Measurements from ENCODE around the gene APLP2.

The APLP2 gene

DNA sequence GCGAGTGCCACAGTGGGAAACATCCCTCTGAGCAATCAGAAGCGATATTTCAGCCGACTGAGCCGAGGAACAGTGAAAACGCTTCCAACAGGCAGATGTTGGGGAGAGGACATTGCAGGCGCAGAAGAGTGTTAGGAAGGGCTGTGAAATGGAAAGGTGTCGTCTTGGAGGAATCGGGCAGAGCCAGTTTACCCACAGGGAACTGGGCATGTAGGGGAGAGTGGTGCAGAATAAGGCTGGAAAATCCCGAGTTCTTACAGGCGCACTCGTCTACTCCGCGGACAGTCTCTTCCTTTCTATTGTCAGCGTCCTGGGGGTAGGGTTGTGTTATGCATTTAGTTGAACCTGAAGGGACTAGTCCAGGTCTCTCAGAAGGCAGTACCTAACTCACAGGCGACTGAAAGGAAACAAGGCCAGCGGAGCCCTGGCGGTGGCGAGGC is 1.1 kb upstream of the APLP2 start:
- TF ChIP-seq, protein P1, sequence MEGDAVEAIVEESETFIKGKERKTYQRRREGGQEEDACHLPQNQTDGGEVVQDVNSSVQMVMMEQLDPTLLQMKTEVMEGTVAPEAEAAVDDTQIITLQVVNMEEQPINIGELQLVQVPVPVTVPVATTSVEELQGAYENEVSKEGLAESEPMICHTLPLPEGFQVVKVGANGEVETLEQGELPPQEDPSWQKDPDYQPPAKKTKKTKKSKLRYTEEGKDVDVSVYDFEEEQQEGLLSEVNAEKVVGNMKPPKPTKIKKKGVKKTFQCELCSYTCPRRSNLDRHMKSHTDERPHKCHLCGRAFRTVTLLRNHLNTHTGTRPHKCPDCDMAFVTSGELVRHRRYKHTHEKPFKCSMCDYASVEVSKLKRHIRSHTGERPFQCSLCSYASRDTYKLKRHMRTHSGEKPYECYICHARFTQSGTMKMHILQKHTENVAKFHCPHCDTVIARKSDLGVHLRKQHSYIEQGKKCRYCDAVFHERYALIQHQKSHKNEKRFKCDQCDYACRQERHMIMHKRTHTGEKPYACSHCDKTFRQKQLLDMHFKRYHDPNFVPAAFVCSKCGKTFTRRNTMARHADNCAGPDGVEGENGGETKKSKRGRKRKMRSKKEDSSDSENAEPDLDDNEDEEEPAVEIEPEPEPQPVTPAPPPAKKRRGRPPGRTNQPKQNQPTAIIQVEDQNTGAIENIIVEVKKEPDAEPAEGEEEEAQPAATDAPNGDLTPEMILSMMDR (IDR thresholded peaks at IDR 0.05; ENCODE audit: low read depth, low read length), result no peak; the same call in 1 of the 2 replicates
- peak overlapping the region; percentile 76 for H3K4me3 ChIP-seq (ENCODE audit: low read depth, low read length)

DNA sequence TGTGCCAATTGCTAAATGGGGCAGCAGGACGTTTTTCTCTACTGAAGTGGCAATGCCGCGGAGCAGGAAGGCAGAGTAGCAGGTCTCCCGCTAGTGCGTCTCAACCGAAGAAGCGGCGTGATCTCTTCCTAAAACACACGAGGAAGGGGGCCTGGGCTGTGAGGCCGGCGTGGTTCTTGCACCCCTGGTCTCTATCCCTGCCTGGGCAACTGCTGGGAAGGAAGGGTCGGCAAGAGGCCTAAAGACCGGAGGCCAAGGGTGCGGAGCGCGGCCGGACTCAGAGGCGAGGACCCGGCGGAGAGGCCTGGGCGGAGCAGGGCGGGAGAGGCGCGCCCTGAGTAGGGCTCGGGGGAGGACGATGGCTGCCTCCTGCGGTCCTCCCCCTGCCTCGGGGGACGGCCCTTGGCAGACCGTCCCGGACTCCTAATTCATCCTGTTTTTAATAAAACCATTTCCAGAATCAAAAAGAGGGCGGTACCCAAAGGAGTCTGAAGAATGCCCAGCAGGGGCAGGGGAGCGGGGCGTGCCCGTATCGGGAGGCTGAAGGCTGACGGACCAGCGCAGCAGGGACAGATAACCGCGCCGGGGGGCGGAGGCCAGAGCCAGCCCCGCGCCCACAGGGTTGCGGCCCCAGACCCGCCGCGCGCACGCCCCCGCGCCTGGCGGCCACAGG is 572 bp upstream of the APLP2 start:
- TF ChIP-seq, protein P1 (IDR thresholded peaks at IDR 0.05; ENCODE audit: low read depth, low read length), result no peak
- peak overlapping the region; percentile 76 for H3K4me3 ChIP-seq (ENCODE audit: low read depth, low read length)

DNA sequence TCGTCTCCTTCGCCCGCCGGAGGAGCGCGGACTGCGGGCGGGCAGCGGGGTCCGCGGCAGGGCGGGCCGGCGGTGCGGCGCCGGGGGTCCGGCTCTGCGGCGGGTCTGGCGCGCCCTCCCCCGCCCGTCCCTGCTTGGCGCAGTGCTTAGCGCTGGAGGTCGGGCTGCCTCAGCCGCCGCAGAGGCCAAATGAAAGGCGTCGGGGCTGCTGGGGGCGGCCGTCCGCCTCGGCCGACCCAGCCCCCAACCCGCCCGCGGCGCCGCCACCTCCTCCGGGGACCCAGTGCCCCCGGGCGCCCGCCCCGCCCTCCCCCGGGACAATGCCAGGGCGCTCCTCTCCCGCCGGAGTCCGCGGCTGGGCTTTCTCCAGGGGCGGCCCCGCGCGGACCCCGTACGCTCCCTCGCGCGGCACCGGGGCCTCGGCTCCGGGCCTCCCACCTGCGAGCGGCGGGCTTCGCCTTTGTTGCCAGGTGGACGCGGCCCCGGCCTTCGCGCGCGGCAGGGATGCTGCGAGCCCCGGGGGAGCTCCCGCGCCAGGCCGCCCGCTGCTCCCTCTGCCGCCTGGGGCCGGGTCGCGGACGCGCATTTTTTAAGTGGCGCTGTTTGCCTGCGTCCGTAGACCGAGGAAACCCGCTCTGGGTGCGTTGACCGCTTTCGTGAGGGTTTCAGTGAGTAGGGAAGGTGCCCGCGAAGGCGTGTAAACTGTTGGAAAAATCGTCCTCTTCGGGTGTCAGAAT is 583 bp downstream of the APLP2 start:
- TF ChIP-seq, protein P1 (IDR thresholded peaks at IDR 0.05; ENCODE audit: low read depth, low read length), result no peak
- peak overlapping the region; percentile 76 for H3K4me3 ChIP-seq (ENCODE audit: low read depth, low read length)

DNA sequence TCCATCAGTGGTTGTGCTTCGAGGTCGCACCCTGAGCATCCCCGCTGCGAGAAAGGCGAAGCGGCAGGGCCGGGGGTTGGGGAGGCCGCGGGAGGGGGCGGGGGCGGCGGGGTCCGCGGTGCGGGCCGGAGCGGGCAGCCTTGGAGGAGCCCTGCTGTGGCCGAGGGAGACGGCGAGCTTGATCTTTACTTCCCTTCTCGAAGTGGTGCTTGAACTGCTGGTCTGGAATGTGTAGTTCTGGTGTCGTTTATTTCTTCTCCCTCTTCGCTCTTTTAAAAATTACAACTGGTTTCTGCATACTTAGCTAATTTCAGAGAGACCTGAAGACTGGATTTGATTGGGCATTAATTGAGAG is 1.1 kb downstream of the APLP2 start:
- TF ChIP-seq, protein P1 (IDR thresholded peaks at IDR 0.05; ENCODE audit: low read depth, low read length), result no peak
- H3K4me3 ChIP-seq (ENCODE audit: low read depth, low read length), result peak overlapping the region; percentile 76

DNA sequence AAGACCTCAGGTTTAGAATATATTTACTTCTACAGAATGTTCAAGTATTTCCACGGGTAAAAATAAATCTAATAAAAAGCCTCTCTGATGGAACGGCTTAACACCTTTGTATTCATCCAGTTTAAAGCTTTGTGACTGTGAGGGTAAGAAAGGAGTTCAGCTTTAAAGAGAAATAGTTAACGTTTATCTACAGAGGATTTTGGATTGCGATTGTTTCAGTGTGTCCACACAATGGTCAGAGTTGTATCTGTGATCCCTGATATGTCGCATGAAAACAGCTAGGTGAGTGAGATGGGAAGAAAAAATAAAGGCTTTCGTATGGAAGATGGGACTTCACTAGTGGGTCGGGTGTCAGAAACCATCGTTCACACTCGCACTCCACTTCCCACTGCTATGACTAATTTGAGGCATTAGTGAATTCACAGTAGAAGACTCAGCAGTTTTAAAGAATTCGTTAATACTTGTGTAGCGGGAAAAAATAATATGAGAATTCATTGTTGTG is 1.6 kb downstream of the APLP2 start:
- H3K4me3 ChIP-seq (ENCODE audit: low read depth, low read length), result peak overlapping the region; percentile 76
- TF ChIP-seq, protein P1 (IDR thresholded peaks at IDR 0.05; ENCODE audit: low read depth, low read length), result no peak

DNA sequence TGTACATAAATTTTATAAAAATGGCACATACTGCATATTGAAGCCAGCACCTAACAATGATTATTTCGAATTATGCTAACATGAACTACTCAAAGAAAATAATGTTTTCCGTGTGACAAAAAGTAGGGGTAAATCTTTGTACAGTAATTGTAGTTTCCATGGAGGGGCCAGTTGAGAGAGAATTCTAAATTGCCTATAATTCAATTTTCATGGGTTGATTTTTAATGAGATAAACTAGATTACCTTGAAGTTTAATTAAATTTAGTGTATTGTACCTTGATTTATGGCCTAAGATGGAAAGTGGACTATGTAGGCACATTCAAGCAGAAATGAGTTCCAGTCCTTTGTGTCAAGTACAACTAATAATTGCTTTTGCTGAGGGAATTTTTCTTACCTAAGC is 5.0 kb downstream of the APLP2 start:
- no peak overlapping the region for H3K4me3 ChIP-seq (ENCODE audit: low read depth, low read length)
- TF ChIP-seq, protein P1 (IDR thresholded peaks at IDR 0.05; ENCODE audit: low read depth, low read length), result no peak

Data from WI38 (cell line).